Esophagus (tissue), 2 donors: ENCODE data around the gene MPP3. TPM values are rescaled to one million over a fixed set of nuclear protein-coding genes. Genes with fewer than 3 reads are reported as not detected.

Source experiments
- H3K27ac ChIP-seq, 2 donors: one replicate each; pipeline ENCODE4 v1.5.1; 2013; ENCODE audit warnings: low read depth in 2 of 2, mild to moderate bottlenecking in 2 of 2, inconsistent platforms in 1 of 2, low read length in 1 of 2, moderate library complexity in 1 of 2
- H3K27me3 ChIP-seq, 2 donors: one replicate each; pipeline ENCODE4 v1.6.1; 2013; ENCODE audit warnings: low read length in 2 of 2, control low read depth in 1 of 2, mild to moderate bottlenecking in 1 of 2; ENCODE audit not compliant: insufficient read depth in 2 of 2, control insufficient read depth in 1 of 2
- H3K36me3 ChIP-seq, 2 donors: one replicate each; pipeline ENCODE4 v1.6.1; 2013; ENCODE audit warnings: low read length in 1 of 2; ENCODE audit not compliant: control insufficient read depth in 2 of 2, insufficient read depth in 2 of 2
- H3K4me1 ChIP-seq, 2 donors: one replicate each; pipeline ENCODE4 v1.6.1; 2013; ENCODE audit warnings: low read length in 1 of 2; ENCODE audit not compliant: control insufficient read depth in 2 of 2, insufficient read depth in 2 of 2
- H3K4me3 ChIP-seq, 2 donors: one replicate each; pipeline ENCODE4 v1.5.1; 2013; ENCODE audit warnings: low read length in 2 of 2, mild to moderate bottlenecking in 2 of 2, low read depth in 1 of 2, moderate library complexity in 1 of 2
- H3K9me3 ChIP-seq, 2 donors: one replicate each; pipeline ENCODE4 v1.6.1; 2013; ENCODE audit warnings: mild to moderate bottlenecking in 2 of 2, low read depth in 1 of 2, low read length in 1 of 2, moderate library complexity in 1 of 2; ENCODE audit not compliant: control insufficient read depth in 2 of 2, insufficient read depth in 1 of 2
- WGBS, 2 donors: extraction: QIAGEN DNeasy Blood & Tissue Kit; methylation state at CpG; one replicate each; pipeline ENCODE4 v1.1.7; 2013; 5-methylcytosine and 5-hydroxymethylcytosine counted together
- polyA plus RNA-seq, 2 donors: library from polyadenylated mRNA; stranded (reverse); fragments of 200-250 nt; gene quantifications; one replicate each; pipeline ENCODE4 v1.2.3, GENCODE V29; 2013
- donor health status: healthy with polysubstance abuse.
- donor health status: Bipolar disorder and iron deficiency.

Gene MPP3
- polyA plus RNA-seq, 2 donors: 5.6 to 9.6 TPM

GRCh38 chr17:43860927-43861622 is 28.1 kb upstream of the MPP3 start:
- H3K27me3 ChIP-seq: no peaks in the 10 kb centered on the region
- 47 to 56% methylated on average over 9 of the region's 9 CpGs for WGBS, 2 donors
- peaks cover 2 to 3% of the 10 kb centered on the region in 2 donors for H3K4me1 ChIP-seq
- no peak overlapping the region for H3K4me3 ChIP-seq
- no peaks in the 10 kb centered on the region for H3K36me3 ChIP-seq
- no peak overlapping the region for H3K27ac ChIP-seq
- H3K9me3 ChIP-seq: peaks cover 0 to 3% of the 10 kb centered on the region in 2 donors

- 87 to 89% methylated on average over 12 of the region's 12 CpGs for WGBS, 2 donors
- Histone ChIP-seq H3K27ac (no peak overlapping the region), H3K27me3 (no peaks in the 10 kb centered on the region), H3K4me3 (no peak overlapping the region), H3K9me3 (peaks cover 0 to 3% of the 10 kb centered on the region in 2 donors), H3K36me3 (no peaks in the 10 kb centered on the region), H3K4me1 (peaks cover 2 to 3% of the 10 kb centered on the region in 2 donors)
Observed at GRCh38 chr17:43860077-43860725, 27.3 kb upstream of the MPP3 start.

GRCh38 chr17:43857957-43858600 is 25.1 kb upstream of the MPP3 start:
- no peak overlapping the region for H3K4me3 ChIP-seq
- H3K27ac ChIP-seq: no peak overlapping the region
- WGBS, 2 donors: 61% methylated on average over 12 of the region's 12 CpGs
- H3K4me1 ChIP-seq: peaks cover 2 to 3% of the 10 kb centered on the region in 2 donors
- no peaks in the 10 kb centered on the region for H3K36me3 ChIP-seq
- H3K27me3 ChIP-seq: no peaks in the 10 kb centered on the region
- H3K9me3 ChIP-seq: peaks cover 0 to 3% of the 10 kb centered on the region in 2 donors

- H3K4me3 ChIP-seq: no peak overlapping the region
- WGBS, 2 donors: 91 to 95% methylated on average over 5 of the region's 5 CpGs
- no peaks in the 10 kb centered on the region for H3K27me3 ChIP-seq
- peaks cover 0 to 3% of the 10 kb centered on the region in 2 donors for H3K9me3 ChIP-seq
- H3K27ac ChIP-seq: no peak overlapping the region
- no peaks in the 10 kb centered on the region for H3K36me3 ChIP-seq
- H3K4me1 ChIP-seq: peaks cover 2 to 3% of the 10 kb centered on the region in 2 donors
Observed at GRCh38 chr17:43857141-43857540, 24.2 kb upstream of the MPP3 start.

DNA sequence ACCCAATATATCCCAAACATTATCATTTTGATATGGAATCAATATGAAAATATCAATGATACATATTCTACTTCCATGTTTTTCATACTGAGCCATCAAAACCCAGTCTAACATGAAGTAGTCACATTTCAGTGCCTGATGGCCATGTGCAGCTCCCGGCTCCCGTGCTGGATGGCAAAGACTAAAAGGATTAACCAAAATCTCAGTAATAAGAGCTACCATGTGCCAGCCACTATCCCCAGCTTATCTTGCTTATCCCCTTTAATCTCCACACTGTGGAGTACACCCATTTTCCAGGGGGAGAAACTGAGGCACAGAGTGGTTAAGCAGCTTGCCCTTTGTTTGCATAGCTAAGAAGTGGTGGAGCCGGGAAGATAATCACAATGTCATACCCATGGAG is 23.2 kb upstream of the MPP3 start:
- Histone ChIP-seq H3K36me3 (no peaks in the 10 kb centered on the region), H3K4me1 (peaks cover 2 to 3% of the 10 kb centered on the region in 2 donors), H3K9me3 (peaks cover 0 to 3% of the 10 kb centered on the region in 2 donors), H3K4me3 (no peak overlapping the region), H3K27me3 (no peaks in the 10 kb centered on the region), H3K27ac (no peak overlapping the region)
- 81 to 87% methylated on average over 3 of the region's 3 CpGs for WGBS, 2 donors

GRCh38 chr17:43855061-43855460 is 22.1 kb upstream of the MPP3 start:
- no peak overlapping the region for H3K27ac ChIP-seq
- WGBS, 2 donors: 87 to 90% methylated on average over 9 of the region's 9 CpGs
- peaks cover 0 to 3% of the 10 kb centered on the region in 2 donors for H3K9me3 ChIP-seq
- no peak overlapping the region for H3K4me3 ChIP-seq
- H3K4me1 ChIP-seq: no peaks in the 10 kb centered on the region
- no peaks in the 10 kb centered on the region for H3K27me3 ChIP-seq
- no peaks in the 10 kb centered on the region for H3K36me3 ChIP-seq

- Histone ChIP-seq H3K4me3 (no peak overlapping the region), H3K27me3 (no peaks in the 10 kb centered on the region), H3K9me3 (peaks cover 0 to 3% of the 10 kb centered on the region in 2 donors), H3K36me3 (no peaks in the 10 kb centered on the region), H3K27ac (no peak overlapping the region), H3K4me1 (no peaks in the 10 kb centered on the region)
- WGBS, 2 donors: 70 to 79% methylated on average over 8 of the region's 8 CpGs
Observed at GRCh38 chr17:43854498-43854897, 21.6 kb upstream of the MPP3 start.

GRCh38 chr17:43853546-43853945 is 20.6 kb upstream of the MPP3 start:
- Histone ChIP-seq H3K27ac (no peak overlapping the region), H3K4me3 (no peak overlapping the region), H3K36me3 (no peaks in the 10 kb centered on the region), H3K27me3 (no peaks in the 10 kb centered on the region), H3K9me3 (peaks cover 0 to 3% of the 10 kb centered on the region in 2 donors), H3K4me1 (no peaks in the 10 kb centered on the region)
- WGBS, 2 donors: 68 to 77% methylated on average over 7 of the region's 7 CpGs

DNA sequence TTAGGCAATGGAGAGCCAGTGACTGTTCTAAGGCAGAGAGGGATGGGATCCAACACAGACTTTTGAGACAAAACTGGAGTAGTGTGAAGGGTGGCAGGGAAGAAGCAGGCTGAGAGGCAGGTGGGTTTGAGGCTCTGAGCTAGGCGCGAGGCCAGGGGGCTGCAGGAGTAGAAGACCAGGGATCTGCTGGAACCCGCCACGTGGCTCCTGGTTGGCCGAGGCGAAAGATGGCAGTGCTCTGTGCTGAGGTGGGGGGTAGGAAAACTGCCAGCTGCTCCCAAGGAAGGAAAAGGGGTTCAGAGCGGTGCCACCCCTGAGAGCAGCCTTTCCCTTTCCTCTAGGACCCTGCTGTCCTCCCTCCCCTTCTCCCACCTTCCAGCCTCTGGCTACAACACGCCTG is 19.6 kb upstream of the MPP3 start:
- Histone ChIP-seq H3K9me3 (peaks cover 0 to 3% of the 10 kb centered on the region in 2 donors), H3K27me3 (no peaks in the 10 kb centered on the region), H3K4me1 (no peaks in the 10 kb centered on the region), H3K27ac (no peak overlapping the region), H3K4me3 (no peak overlapping the region), H3K36me3 (no peaks in the 10 kb centered on the region)
- WGBS, 2 donors: 88 to 89% methylated on average over 8 of the region's 8 CpGs
